NCI-H1105 treated with DMSO at 0.1 percent for 48 hours (cell line): Measurements from ENCODE around the gene CPT1B.
"Not testable (repeated sequence)": the region's sequence is repeated elsewhere in the genome, so short reads cannot be mapped to it uniquely, and the experiment has no call there.

Experiments
- DNase-seq: peaks from one replicate; lab custom pipeline; 2025; lab: John Stamatoyannopoulos, UW

CPT1B gene

DNA sequence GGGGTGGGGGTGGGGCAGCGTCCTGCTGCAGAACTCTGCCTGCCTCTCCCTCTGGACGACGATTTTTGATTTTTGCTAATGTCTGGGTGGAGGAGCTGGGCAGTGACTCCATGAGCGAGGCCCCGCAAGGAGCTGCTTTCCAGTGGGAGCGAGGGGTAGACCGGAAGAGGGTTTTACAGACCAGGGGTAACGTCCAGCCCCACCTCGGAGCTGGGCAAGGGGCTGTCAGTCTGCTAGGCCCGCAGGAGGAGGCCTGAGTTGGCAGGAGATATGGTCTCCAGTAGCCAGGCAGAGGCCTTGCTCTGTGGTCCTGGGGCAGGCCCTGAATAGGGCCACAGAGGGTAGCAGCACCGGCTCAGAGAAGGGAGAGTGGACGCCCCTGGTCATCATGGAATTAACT, 31.4 kb upstream of the CPT1B start:
- DNase-seq, result no peak

DNA sequence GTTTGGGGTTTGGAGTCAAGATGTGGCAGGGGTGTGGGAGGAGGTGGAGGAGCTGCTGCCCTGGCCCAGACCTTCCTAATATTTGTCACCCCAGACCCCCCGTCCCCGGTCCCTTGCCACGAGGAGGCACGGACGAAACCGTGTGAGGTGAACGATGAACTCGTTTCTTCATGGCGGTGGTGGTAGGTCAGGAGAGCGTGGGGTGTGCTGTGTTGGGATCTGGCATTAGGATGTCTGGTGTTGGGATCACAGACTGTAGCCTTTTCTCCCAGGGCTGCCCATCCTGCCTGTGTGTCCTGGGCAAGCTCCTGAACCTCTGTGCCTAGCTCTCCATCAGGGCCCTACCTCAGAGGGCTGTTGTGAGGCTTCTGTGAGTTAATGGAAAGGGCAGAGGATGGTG, 30.8 kb upstream of the CPT1B start:
- no peak for DNase-seq

DNA sequence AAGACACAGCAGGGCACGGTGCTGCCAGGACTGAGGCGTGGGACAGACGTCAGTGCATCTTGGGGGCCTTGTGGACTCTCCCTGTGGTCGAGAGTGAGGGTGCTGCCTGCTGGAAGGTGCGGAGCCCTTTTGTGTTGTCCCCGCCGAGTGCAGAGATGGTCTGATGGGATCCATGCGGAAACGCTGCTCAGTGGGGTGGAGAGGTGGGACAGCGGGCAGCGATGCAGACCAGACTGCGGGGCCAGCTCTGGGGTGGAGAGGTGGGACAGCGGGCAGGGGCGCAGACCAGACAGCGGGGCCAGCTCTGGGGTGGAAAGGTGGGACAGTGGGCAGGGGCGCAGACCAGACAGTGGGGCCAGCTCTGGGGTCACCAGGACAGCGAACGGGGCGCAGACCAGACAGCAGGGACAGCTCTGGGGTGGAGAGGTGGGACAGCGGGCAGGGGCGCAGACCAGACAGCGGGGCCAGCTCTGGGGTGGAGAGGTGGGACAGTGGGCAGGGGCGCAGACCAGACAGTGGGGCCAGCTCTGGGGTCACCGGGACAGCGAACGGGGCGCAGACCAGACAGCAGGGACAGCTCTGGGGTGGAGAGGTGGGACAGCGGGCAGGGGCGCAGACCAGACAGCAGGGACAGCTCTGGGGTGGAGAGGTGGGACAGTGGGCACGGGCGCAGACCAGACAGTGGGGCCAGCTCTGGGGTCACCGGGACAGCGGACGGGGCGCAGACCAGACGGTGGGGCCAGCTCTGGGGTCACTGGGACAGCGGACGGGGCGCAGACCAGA, 30.0 kb upstream of the CPT1B start:
- not testable (repeated sequence) for DNase-seq

DNA sequence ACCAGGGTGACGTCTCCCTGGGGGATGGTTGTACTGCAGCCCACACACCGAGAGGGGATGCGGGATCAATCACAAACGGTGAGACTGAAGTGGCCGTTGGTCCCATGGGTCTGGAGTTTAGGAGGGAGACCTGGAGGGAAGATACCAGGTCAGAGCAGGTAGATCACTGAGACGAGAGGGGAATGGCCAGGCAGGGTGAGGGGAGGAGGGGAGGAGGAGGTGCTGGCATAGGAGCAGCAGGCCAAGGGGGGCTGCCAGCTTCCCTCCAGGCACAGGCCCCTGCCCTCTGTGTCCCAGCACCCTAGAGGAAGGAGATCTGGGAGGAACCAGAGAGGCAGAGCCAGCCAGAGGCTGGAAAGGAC, 29.4 kb upstream of the CPT1B start:
- DNase-seq, result no peak

DNA sequence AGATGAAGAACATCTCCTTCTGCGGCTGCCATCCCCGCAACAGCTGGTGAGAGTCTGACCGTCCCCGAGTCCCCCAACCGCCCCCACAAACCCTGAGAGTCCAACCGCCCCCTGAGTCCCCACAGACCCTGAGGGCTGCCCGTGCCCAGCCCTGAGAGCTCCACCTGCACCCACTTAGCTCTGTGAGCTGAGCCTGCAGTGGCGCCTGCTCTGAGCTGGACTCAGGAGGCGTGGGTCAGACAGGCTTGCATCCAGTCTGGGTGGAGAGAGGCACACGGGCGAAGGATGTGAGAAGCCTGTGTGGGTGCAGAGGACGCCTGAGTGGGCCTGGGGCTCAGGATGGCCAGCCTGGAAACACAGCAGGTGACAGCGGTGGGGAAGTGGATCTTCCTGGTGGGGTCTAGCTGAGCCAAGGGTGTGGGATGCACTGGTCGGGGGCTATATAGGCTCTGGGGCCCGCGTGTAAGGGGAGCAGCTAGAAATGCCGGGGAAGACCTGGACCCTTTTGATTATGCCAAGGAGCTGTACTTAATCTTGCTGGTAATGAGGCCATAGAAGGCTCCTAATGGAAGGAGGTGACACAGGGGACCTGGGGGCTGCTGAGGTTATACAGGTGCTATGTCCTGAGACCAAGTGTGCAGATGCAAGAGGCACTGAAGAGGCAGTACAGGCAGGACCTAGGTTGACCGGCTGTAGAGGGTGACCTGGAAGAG, 28.9 kb upstream of the CPT1B start:
- no peak for DNase-seq

DNA sequence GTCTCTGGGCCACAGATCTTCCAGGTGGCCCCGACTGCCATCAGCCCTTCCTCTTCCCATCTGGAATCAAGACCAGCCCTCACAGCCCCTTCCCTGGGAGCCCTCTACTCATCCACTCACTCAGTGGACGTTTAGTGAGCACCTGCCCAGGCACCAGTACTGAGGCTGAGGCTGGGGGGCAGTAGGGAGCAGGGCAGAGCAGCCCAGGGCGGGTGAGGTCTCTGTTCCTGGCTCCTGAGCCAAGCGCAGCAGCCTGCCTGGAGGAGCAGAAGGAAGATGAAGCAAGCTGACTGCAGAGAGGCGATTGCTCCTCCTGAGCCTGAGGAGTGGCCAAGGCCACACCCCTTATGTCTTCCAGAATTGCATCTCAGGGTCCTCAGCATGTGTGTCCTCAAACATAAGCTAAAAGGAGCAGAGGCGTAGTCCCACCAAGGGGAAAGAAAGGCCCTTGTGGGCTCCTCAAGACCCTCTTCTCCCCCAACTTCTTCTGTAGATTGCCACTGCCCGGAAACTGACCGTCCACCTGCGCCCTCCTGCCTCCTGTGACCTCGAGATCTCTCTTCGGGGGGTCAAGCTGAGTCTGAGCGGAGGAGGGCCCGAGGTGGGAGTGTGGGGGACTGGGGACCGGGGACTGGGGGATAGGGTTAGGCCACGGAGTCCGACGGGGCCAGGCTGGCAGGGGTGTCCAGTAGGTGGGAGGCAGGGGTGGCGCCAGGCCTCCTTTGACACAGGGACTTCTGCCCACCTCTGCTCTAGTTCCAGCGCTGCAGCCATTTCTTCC, 28.1 kb upstream of the CPT1B start:
- DNase-seq, result no peak

DNA sequence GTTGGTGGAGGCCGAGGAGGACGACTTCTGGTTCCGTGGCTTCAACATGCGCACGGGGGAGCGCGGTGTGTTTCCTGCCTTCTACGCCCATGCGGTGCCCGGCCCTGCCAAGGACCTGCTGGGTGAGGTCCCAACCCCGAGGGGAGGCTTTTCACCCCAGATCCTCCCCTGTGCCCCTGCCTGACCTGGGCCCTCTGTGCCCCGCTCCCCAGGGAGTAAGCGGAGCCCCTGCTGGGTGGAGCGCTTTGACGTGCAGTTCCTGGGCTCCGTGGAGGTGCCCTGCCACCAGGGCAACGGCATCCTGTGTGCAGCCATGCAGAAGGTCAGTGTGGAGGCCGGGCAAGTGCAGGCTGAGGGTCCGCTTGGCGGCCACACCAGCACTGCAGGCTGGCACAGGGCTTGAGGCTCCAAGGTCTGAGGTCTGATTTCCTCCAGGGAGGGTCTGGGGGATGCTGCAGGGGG, 27.4 kb upstream of the CPT1B start:
- DNase-seq, result no peak

DNA sequence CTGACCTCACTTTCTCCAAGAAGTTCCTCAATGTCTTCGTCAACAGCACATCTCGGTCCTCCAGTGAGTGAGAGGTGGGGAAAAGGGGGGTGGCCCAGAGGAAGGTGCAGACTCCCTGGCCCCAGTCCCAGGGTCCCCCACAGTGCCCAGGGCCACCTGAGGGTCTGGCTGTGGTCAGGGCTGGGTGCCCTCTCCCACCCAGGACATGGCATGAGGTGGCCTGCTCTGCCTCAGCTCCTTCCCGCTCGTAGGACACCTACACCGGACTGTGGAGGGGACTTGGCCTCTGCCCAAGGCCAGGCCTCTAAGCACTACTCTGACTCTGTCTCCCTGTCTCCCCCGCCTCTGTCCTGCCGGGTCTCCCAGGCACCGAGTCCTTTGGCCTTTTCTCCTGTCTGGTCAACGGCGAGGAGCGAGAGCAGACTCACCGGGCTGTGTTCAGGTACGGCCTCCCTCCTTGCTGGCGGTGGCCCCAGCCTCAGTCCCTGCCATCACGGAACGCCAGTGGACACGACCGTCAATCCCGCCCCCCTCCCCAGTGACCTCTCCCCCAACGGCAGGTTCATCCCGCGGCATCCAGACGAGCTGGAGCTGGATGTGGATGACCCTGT, 26.9 kb upstream of the CPT1B start:
- DNase-seq, result no peak

DNA sequence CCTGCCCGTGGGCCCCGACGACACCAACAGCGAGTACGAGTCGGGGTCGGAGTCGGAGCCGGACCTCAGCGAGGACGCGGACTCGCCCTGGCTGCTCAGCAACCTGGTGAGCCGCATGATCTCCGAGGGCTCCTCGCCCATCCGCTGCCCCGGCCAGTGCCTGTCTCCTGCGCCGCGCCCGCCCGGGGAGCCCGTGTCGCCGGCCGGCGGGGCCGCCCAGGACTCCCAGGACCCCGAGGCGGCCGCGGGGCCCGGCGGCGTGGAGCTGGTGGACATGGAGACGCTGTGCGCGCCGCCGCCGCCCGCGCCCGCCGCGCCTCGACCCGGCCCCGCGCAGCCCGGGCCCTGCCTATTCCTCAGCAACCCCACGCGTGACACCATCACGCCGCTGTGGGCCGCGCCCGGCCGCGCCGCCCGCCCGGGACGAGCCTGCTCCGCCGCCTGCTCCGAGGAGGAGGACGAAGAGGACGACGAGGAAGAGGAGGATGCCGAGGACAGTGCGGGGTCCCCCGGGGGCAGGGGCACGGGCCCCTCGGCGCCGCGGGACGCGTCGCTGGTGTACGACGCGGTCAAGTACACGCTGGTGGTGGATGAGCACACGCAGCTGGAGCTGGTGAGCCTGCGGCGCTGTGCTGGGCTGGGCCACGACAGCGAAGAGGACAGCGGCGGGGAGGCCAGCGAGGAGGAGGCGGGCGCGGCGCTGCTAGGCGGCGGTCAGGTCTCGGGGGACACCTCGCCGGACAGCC, 26.2 kb upstream of the CPT1B start:
- DNase-seq, result no peak

DNA sequence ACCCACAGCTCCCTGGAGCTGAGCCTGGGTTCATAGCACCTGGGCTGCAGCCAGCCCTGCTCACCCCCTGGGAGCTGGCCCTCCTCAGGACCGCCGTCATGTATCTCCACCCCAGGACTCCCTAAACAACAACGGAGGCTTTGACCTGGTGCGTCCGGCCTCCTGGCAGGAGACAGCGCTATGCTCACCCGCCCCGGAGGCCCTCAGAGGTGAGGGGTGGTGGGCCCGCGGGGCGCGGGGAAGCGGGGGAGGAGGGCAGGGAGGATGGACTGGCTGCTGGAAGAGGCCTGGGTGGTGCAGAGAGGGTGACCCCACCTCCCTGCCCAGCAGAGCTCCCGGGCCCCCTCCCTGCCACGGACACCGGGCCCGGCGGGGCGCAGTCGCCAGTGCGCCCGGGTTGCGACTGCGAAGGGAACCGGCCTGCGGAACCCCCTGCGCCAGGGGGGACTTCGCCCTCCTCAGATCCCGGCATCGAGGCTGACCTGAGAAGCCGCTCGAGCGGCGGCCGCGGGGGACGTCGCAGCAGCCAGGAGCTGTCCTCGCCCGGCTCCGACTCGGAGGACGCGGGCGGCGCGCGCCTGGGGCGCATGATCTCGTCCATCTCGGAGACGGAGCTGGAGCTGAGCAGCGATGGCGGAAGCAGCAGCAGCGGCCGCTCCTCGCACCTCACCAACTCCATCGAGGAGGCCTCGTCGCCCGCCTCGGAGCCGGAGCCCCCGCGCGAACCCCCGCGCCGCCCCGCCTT, 25.5 kb upstream of the CPT1B start:
- no peak for DNase-seq

DNA sequence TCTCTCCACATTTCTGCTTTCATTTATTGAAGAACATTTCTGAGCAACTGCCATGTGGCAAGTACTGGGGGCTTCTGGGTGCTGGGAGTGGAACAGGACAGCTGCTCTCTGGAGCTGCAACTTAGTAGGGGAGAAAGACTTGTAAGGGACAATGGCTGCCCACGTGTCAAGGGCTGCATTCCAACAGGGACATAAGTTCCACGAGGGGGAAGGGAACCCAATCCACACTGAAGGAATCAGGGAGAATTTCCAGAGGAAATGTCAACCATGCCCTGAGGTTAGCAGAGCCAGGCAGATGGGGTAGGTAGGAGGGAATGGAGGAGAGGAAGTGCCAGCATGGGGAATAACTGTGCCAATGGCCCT, 24.1 kb upstream of the CPT1B start:
- DNase-seq, result no peak

DNA sequence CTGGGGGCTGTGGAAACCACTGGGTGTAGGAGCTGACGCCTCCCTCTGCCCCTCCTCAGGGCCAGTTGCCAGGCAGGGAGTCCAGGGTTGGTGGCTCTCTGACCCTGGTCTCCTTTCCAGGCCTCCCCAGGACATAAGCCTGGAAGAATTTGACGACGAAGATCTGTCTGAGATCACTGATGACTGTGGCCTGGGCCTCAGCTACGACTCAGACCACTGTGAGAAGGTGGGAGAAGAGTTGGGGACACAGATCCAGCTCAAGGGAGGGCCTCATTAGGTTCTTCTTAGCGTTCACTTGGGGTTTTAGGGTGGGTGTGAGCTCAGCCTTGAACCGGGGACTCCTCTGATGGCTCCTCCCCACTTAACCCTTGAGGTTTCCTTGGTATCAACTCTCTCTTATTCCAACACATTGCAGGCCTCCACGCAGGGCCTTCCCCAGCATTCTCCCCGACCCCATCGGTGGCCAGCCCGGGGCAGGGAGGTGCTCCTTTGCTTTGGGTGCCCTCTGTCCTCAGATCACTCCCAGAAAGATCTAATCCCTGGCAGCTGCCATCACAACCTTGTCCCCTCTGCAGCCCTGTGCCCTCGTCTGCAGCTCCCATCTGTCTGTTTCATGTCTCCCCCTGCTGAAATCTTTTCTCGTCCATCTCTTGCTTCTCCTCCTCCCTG, 23.6 kb upstream of the CPT1B start:
- DNase-seq, result no peak

DNA sequence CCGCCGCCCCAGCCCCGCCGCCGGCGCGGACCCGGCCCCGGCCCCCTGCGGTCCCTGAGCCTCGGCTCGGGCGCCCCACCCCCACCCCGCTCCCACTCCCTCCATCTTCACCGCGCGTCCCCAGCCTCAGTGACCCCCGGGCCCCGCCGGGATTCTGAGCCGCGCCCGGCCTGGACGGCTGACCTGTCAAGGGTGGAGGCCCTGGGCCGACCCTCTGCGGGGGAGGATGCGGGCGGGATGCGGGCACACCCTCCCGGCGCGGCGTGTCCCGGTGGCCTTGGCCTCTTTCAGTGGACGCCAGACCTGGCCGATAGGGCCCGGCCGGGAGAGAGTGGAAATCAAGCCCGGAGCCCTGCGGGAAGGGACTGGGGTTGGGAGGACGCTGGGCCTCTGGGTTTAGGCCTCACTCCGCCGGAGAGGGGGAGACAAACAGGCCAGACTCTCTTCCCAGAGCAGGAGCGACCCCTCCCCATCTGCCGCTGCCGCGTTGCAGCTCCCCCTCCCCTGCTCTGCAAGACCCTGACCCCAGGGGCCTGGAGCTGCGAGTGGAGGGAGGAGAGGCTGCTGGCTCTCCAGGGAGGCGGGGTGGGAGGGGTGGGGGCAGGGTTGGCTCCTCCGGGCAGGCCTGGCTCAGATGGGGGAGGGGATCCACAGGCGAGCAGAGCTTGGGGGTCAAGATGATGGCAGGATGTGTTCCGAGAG, 22.9 kb upstream of the CPT1B start:
- DNase-seq, result no peak

DNA sequence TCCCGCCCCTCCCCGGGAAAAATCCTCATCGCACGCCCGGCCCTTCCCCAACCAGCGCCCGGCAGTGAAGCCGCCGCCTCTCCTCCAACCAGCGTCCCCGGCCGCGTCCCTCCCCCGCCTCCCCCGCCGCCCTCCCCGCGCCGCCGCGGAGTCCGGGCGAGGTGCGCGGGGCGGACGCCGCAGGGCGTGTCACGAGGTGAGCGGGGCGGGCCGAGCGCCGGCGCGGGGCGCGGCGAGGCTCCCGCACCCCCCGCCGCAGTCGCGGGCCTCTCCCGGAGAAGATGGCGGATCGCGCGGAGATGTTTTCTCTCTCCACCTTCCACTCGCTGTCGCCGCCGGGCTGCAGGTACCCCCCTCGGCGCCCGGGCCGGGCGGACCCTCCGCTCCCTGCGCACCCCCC, 22.3 kb upstream of the CPT1B start, which contains the start of gene MAPK8IP2:
MAPK8IP2 (plus strand) TSS at position 256 of the 400 bp plus-strand sequence; CDS start at position 282, 26 bp downstream.
- DNase-seq, result peak; percentile 35

DNA sequence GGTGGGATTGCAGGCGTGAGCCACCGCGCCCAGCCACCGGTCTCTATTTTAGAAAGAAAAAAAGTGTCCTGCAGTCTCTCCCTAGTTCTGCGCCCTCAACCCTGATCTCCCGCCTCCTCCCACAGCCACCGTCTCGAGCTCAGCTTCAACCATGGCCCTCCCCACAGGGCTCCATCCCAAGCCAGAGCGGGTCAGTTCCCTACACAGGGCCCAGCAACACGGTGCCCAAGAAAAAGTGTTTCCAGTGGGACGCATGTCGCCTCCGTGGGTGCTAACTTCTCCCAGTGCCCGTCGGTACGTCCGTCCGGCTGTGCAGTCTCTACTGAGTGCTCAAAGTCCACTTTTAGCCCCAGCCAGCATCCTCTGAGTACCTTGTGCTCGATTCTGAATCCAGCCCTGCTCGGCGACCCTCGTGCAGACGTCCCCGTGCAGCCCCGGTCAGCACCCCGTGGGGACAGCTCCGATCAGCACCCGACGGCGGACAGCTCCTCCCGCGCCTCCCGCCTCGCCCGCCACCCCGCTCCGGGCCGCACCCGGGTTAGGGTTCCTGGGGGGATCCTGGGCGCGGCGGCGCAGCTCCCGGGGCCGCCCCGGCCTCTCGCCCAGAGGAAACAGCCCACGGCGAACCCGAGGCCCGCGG, 21.7 kb upstream of the CPT1B start:
- DNase-seq, result no peak

DNA sequence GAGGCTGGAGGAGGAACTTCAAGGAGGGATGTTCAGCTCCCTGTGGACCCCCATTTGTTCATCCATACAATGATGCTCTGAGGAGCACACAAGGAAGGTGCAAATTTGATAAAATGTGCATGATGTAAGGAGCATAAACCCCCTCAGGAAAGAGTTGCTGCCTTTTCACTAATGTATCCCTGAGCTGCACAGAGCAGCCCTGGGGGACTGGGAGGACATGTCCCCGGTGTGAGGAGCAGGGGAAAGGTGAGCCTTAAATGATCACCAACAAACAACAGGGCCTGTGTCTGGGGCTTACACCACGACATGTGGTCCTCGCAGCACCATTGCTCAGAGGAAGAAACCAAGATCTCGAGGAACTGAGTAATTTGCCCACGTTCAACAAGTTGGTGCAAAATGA, 18.9 kb upstream of the CPT1B start:
- no peak for DNase-seq

DNA sequence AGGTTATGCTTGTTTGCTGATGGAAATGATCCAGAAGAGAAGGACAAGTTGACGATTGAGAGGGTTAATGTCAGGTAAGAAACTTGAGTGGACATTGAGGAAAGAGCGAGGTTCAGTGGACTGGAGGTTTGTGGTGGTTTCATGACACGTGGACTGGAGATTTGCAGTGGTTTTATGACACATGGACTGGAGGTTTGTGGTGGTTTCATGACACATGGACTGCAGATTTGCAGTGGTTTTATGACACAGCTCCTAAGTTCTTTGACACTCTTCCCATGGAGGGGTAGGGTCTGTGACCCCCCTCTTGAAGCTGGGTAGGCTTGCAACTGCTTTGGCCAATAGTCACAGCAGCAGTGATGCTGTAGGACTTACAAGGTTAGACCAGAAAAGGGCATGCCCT, 17.0 kb upstream of the CPT1B start:
- no peak for DNase-seq

DNA sequence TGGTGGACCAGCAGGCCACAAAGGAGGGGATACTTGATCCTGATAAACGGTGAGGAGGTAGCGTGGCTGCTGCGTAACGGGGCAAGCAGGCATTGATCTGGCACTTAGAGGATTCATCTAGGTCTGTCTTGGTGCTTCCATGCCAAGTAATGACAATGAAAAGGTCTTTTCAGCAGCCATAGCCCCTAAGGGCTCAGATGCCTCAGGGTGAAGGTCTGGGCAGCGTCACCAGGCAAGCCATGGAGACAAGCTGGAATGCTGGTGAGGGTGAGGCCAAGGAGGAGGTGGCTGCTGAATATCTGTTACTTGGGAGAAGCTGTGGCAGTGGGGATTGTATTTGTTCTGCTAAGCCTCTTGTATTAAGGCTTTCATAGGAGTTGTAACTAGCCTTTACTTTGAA, 9.2 kb upstream of the CPT1B start:
- DNase-seq, result no peak

DNA sequence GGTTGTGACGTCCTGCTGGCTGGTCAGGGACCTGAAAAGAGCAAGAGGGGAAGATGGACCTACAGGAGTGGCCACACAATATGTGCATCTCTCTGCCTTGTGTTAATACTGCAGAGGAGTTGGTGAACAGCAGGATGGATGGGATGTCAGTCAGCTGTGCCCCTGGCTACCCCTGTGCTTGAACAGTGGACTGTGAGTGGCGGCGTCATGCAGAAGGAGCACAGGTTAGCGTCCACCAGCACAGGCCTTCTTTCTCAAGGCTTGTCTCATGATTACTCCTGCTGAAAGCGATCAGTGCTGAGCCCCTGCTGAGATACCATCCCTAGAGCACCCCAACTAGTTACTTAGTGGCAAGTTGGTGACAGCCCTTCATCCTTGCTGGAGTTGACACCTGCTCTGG, 8.2 kb upstream of the CPT1B start:
- no peak for DNase-seq
